B cell (primary cell): ENCODE results near the gene TNRC6B. TPM values are rescaled to one million over a fixed set of nuclear protein-coding genes. Genes with fewer than 3 reads are reported as not detected.
"Not testable (repeated sequence)": the region's sequence is repeated elsewhere in the genome, so short reads cannot be mapped to it uniquely, and the experiment has no call there.

Source experiments
- ATAC-seq: fragments of 200-7000 bp; cut with Tn5 transposase; one replicate; pipeline ENCODE4 v1.10.0; 2021; ENCODE audit warnings: low read depth, mild to moderate bottlenecking, moderate number of reproducible peaks, moderate library complexity
- CTCF ChIA-PET: fragments of 350-600 bp; sonication (Branson Sonifier 250); formaldehyde crosslinking; loops from one replicate; lab custom pipeline; 2021; ENCODE audit warnings: antibody characterized with exemption, inconsistent platforms; lab: Charles Lee
- POLR2A ChIA-PET: fragments of 350-600 bp; sonication (Branson Sonifier 250); formaldehyde crosslinking; loops from one replicate; lab custom pipeline; 2021; ENCODE audit warnings: antibody characterized with exemption; lab: Charles Lee
- DNase-seq: peaks from one replicate; pipeline ENCODE4 v3.0.0; 2013
- H2AFZ ChIP-seq: 2 replicates; pipeline ENCODE4 v1.6.1; 2012; ENCODE audit warnings: mild to moderate bottlenecking, low read depth, low read length; ENCODE audit not compliant: insufficient read depth, poor library complexity, severe bottlenecking
- H3K27ac ChIP-seq, 2 donors: 1 replicate in 1 of 2; 2 replicates in 1 of 2; pipeline ENCODE4 v1.5.1; 2012 to 2013; ENCODE audit warnings: low read length in 2 of 2, mild to moderate bottlenecking in 2 of 2, moderate library complexity in 1 of 2
- H3K27me3 ChIP-seq, 4 experiments: fragments of 200-600 bp in 1 of 4; sonication (generic) in 1 of 4; replicated peaks in 1 of 4; 1 replicate in 2 of 4; 2 replicates in 2 of 4; pipeline versions ENCODE4 v1.6.1 to v1.7.0; 2013 to 2016; ENCODE audit warnings: low read length in 3 of 4, mild to moderate bottlenecking in 2 of 4, mixed read lengths in 1 of 4, moderate library complexity in 1 of 4; ENCODE audit not compliant: insufficient read depth in 4 of 4, control insufficient read depth in 3 of 4; ENCODE audit errors: control extremely low read depth in 1 of 4
- H3K36me3 ChIP-seq, 2 experiments: replicated peaks in 1 of 2; 1 replicate in 1 of 2; 2 replicates in 1 of 2; pipeline versions ENCODE4 v1.6.1 to v1.7.1; 2013; ENCODE audit warnings: low read length in 1 of 2; ENCODE audit not compliant: insufficient read depth in 2 of 2, control insufficient read depth in 1 of 2; ENCODE audit errors: control extremely low read depth in 1 of 2, extremely low read depth in 1 of 2
- H3K4me1 ChIP-seq, 2 donors: fragments of 200-600 bp in 1 of 2; sonication (generic) in 1 of 2; 1 replicate in 1 of 2; 2 replicates in 1 of 2; pipeline versions ENCODE4 v1.5.1 to v1.6.1; 2013 to 2017; ENCODE audit warnings: low read length in 2 of 2; ENCODE audit not compliant: control insufficient read depth in 2 of 2, insufficient read depth in 2 of 2
- H3K4me2 ChIP-seq: replicated peaks from 2 replicates; pipeline ENCODE3; 2012; ENCODE audit warnings: mild to moderate bottlenecking, low read depth, low read length; ENCODE audit not compliant: poor library complexity, severe bottlenecking
- H3K4me3 ChIP-seq, 5 experiments: fragments of 200-600 bp in 1 of 5; sonication (generic) in 1 of 5; 1 replicate in 3 of 5; 2 replicates in 2 of 5; pipeline versions ENCODE4 v1.5.1 to v1.7.0; 2011 to 2016; ENCODE audit warnings: low read length in 4 of 5, mild to moderate bottlenecking in 4 of 5, low read depth in 2 of 5, control low read depth in 1 of 5, moderate library complexity in 1 of 5; ENCODE audit not compliant: insufficient read depth in 1 of 5; ENCODE audit errors: control extremely low read depth in 1 of 5, extremely low read depth in 1 of 5
- H3K79me2 ChIP-seq: fragments of 200-600 bp; sonication (generic); one replicate; pipeline ENCODE4 v1.6.0; 2016; ENCODE audit warnings: low read length; ENCODE audit not compliant: control insufficient read depth, insufficient read depth
- H3K9ac ChIP-seq: fragments of 200-600 bp; sonication (generic); 2 replicates; pipeline ENCODE4 v1.6.1; 2017; ENCODE audit warnings: mild to moderate bottlenecking, low read length, moderate library complexity
- H3K9me3 ChIP-seq, 3 donors: one replicate each; pipeline versions ENCODE4 v1.6.1 to v1.7.1; 2013; ENCODE audit warnings: low read length in 2 of 3; ENCODE audit not compliant: control insufficient read depth in 2 of 3, insufficient read depth in 1 of 3; ENCODE audit errors: control extremely low read depth in 1 of 3
- H4K20me1 ChIP-seq: 2 replicates; pipeline ENCODE4 v1.6.0; 2012; ENCODE audit warnings: mild to moderate bottlenecking, low read length; ENCODE audit not compliant: insufficient read depth, control insufficient read depth, poor library complexity, severe bottlenecking
- H3K27ac Mint-ChIP-seq: one replicate; pipeline ENCODE4 v1.8.0; 2021; ENCODE audit warnings: mixed read lengths
- H3K27me3 Mint-ChIP-seq: one replicate; pipeline ENCODE4 v1.8.0; 2021; ENCODE audit warnings: mixed read lengths
- H3K4me1 Mint-ChIP-seq: one replicate; pipeline ENCODE4 v1.8.0; 2021; ENCODE audit warnings: mixed read lengths
- H3K4me3 Mint-ChIP-seq: one replicate; pipeline ENCODE4 v1.8.0; 2021; ENCODE audit warnings: mixed read lengths
- H3K9me3 Mint-ChIP-seq: one replicate; pipeline ENCODE4 v1.8.0; 2022; ENCODE audit warnings: mixed read lengths; ENCODE audit not compliant: insufficient read depth
- CTCF ChIP-seq: fragments of 200-600 bp; IDR thresholded peaks from one replicate; pipeline ENCODE4 v1.8.0; 2022; ENCODE audit warnings: antibody characterized with exemption, mild to moderate bottlenecking
- EZH2 ChIP-seq: IDR thresholded peaks from 2 replicates; pipeline ENCODE4 v1.6.1; 2012; ENCODE audit warnings: borderline replicate concordance, low read depth, mild to moderate bottlenecking, moderate library complexity, low read length; ENCODE audit not compliant: insufficient read depth, poor library complexity, severe bottlenecking
- WGBS: methylation state at CpG from one replicate; pipeline ENCODE4 v1.1.5; 2013; ENCODE audit warnings: missing lambda C conversion rate; ENCODE audit not compliant: insufficient coverage; 5-methylcytosine and 5-hydroxymethylcytosine counted together
- intact Hi-C: fragments of 100-400 bp; cut with micrococcal nuclease; formaldehyde crosslinking; loops from one replicate; pipeline ENCODE4 v1.10.0; 2022
- polyA plus RNA-seq: library from polyadenylated mRNA; depleted of rRNA; stranded (reverse); fragments of >200 nt; gene quantifications from 2 replicates; pipeline ENCODE4 v1.2.3, GENCODE V29; 2012
- total RNA-seq, 2 donors: library from RNA; stranded (reverse); fragments of 120-200 nt in 1 of 2; gene quantifications; 1 replicate in 1 of 2; 2 replicates in 1 of 2; pipeline versions ENCODE4 v1.2.3 to v1.2.4, GENCODE V29; 2013 to 2022

Gene TNRC6B
- total and polyA plus RNA-seq, 2 donors (not counting 1 experiment from before 2014, with no cell fraction given): 28.8 to 210 TPM

- CTCF ChIA-PET: interaction anchor here (0.5 kb wide), 1 partner anchor 80 kb away, joined by 4 read pairs; no protein-coding TSS in a partner anchor
- POLR2A ChIA-PET: no interaction called here
- Histone ChIP-seq H3K4me2 (peak overlapping the region; percentile 53), H3K27me3 (no peaks in the 10 kb centered on the region), H3K79me2 (peaks cover 100% of the 10 kb centered on the region), H4K20me1 (peaks cover 65% of the 10 kb centered on the region), H3K9me3 (no peaks in the 10 kb centered on the region), H2AFZ (no peak overlapping the region), H3K27ac (peak overlapping the region; percentile 16 to 64), H3K9ac (peak overlapping the region; percentile 34), H3K4me1 (peaks cover 37 to 40% of the 10 kb centered on the region in 2 donors), H3K4me3 (peak overlapping the region in 1 of 5 experiments; percentile 18), H3K36me3 (no peaks in the 10 kb centered on the region)
- Mint-ChIP-seq H3K4me3 (peak overlapping the region; percentile 69), H3K4me1 (peaks cover 73% of the 10 kb centered on the region), H3K27ac (peak overlapping the region; percentile 33), H3K9me3 (no peaks in the 10 kb centered on the region), H3K27me3 (no peaks in the 10 kb centered on the region)
- no peak for TF ChIP-seq EZH2
- TF ChIP-seq CTCF: no peak
- 14% methylated on average over 8 of the region's 9 CpGs for WGBS
- DNase-seq (peak; percentile 37), ATAC-seq (peak; percentile 44)
- intact Hi-C loops: no loop called here
Measured at GRCh38 chr22:40183029-40183581, 5.4 kb downstream of the TNRC6B start.

- DNase-seq, H3K27me3 Mint-ChIP-seq, H3K27ac Mint-ChIP-seq, H3K4me3 ChIP-seq, intact Hi-C loops, H3K36me3 ChIP-seq, H3K27me3 ChIP-seq, H2AFZ ChIP-seq, H3K9me3 ChIP-seq, H3K9ac ChIP-seq, POLR2A ChIA-PET, ATAC-seq, H3K9me3 Mint-ChIP-seq: not testable (repeated sequence)
- peaks cover 73% of the 10 kb centered on the region for H3K4me1 Mint-ChIP-seq
- Histone ChIP-seq H4K20me1 (peaks cover 70% of the 10 kb centered on the region), H3K79me2 (peaks cover 100% of the 10 kb centered on the region), H3K4me1 (peaks cover 34 to 40% of the 10 kb centered on the region in 2 donors), H3K27ac (peak overlapping the region in 1 of 2 donors; percentile 64), H3K4me2 (peak overlapping the region; percentile 53)
- H3K4me3 Mint-ChIP-seq: peak overlapping the region; percentile 69
- CTCF ChIA-PET: interaction anchor here (0.7 kb wide), 1 partner anchor 10 kb away, joined by 3 read pairs; no protein-coding TSS in a partner anchor
- WGBS: 95% methylated on average over 5 of the region's 13 CpGs
Measured at GRCh38 chr22:40183603-40184002, 5.9 kb downstream of the TNRC6B start.
